ENCODE measurements around the gene FANCE. TPM values are rescaled to one million over a fixed set of nuclear protein-coding genes. Genes with fewer than 3 reads are reported as not detected.

FANCE gene
- polyA plus RNA-seq, 4 donors, result 1.6 to 10.3 (median 3.1) TPM

- FAIRE-seq, result no peak
- H3K27ac ChIP-seq (ENCODE audit: low read depth in 1 of 3, low read length in 2 of 3), result no peak overlapping the region
- H3K36me3 ChIP-seq (ENCODE audit: control insufficient read depth in 3 of 3, insufficient read depth in 2 of 3, low read depth in 1 of 3, low read length in 3 of 3), result peaks cover 3 to 91% (median 5%) of the 10 kb centered on the region in 3 donors
- H3K4me1 ChIP-seq (ENCODE audit: control insufficient read depth in 3 of 3, insufficient read depth in 2 of 3, low read depth in 1 of 3, low read length in 2 of 3), result peaks cover 0 to 9% (median 0%) of the 10 kb centered on the region in 3 donors
- H3K9me3 ChIP-seq (ENCODE audit: control insufficient read depth in 2 of 2, insufficient read depth in 1 of 2, low read depth in 1 of 2, low read length in 1 of 2), result no peaks in the 10 kb centered on the region
- no peaks in the 10 kb centered on the region for H3K27me3 ChIP-seq (ENCODE audit: control insufficient read depth in 3 of 3, insufficient read depth in 3 of 3, low read length in 3 of 3)
- no peak overlapping the region for H3K4me3 ChIP-seq (ENCODE audit: low read depth in 1 of 3, low read length in 3 of 3)
- no peak for DNase-seq
Observed at GRCh38 chr6:35473850-35474130, 21.7 kb downstream of the FANCE start.

- Histone ChIP-seq H3K4me1 (ENCODE audit: control insufficient read depth in 3 of 3, insufficient read depth in 2 of 3, low read depth in 1 of 3, low read length in 2 of 3) (peaks cover 0 to 9% (median 0%) of the 10 kb centered on the region in 3 donors), H3K36me3 (ENCODE audit: control insufficient read depth in 3 of 3, insufficient read depth in 2 of 3, low read depth in 1 of 3, low read length in 3 of 3) (peaks cover 5 to 91% (median 6%) of the 10 kb centered on the region in 3 donors), H3K4me3 (ENCODE audit: low read depth in 1 of 3, low read length in 3 of 3) (no peak overlapping the region), H3K27ac (ENCODE audit: low read depth in 1 of 3, low read length in 2 of 3) (no peak overlapping the region), H3K9me3 (ENCODE audit: control insufficient read depth in 2 of 2, insufficient read depth in 1 of 2, low read depth in 1 of 2, low read length in 1 of 2) (no peaks in the 10 kb centered on the region), H3K27me3 (ENCODE audit: control insufficient read depth in 3 of 3, insufficient read depth in 3 of 3, low read length in 3 of 3) (no peaks in the 10 kb centered on the region)
- FAIRE-seq, result no peak
- DNase-seq, result no peak
- 85 to 87% (median 86%) methylated on average over 12 to 14 of the region's 14 CpGs for WGBS, 3 donors
Observed at GRCh38 chr6:35474131-35474941, 22.2 kb downstream of the FANCE start.

- H3K36me3 ChIP-seq (ENCODE audit: control insufficient read depth in 3 of 3, insufficient read depth in 2 of 3, low read depth in 1 of 3, low read length in 3 of 3), result peaks cover 5 to 91% (median 8%) of the 10 kb centered on the region in 3 donors
- WGBS, 3 donors, result 90 to 92% (median 92%) methylated on average over 20 of the region's 20 CpGs
- no peak for FAIRE-seq
- DNase-seq, result no peak
- H3K27me3 ChIP-seq (ENCODE audit: control insufficient read depth in 3 of 3, insufficient read depth in 3 of 3, low read length in 3 of 3), result no peaks in the 10 kb centered on the region
- H3K9me3 ChIP-seq (ENCODE audit: control insufficient read depth in 2 of 2, insufficient read depth in 1 of 2, low read depth in 1 of 2, low read length in 1 of 2), result no peaks in the 10 kb centered on the region
- H3K4me3 ChIP-seq (ENCODE audit: low read depth in 1 of 3, low read length in 3 of 3), result no peak overlapping the region
- H3K4me1 ChIP-seq (ENCODE audit: control insufficient read depth in 3 of 3, insufficient read depth in 2 of 3, low read depth in 1 of 3, low read length in 2 of 3), result peaks cover 0 to 5% (median 0%) of the 10 kb centered on the region in 3 donors
- H3K27ac ChIP-seq (ENCODE audit: low read depth in 1 of 3, low read length in 2 of 3), result no peak overlapping the region
Observed at GRCh38 chr6:35474942-35475570, 22.9 kb downstream of the FANCE start.

- no peak for DNase-seq
- no peak overlapping the region for H3K27ac ChIP-seq (ENCODE audit: low read depth in 1 of 3, low read length in 2 of 3)
- FAIRE-seq, result no peak
- H3K36me3 ChIP-seq (ENCODE audit: control insufficient read depth in 3 of 3, insufficient read depth in 2 of 3, low read depth in 1 of 3, low read length in 3 of 3), result peaks cover 5 to 91% (median 8%) of the 10 kb centered on the region in 3 donors
- 58 to 86% (median 73%) methylated on average over 4 of the region's 4 CpGs for WGBS, 3 donors
- H3K27me3 ChIP-seq (ENCODE audit: control insufficient read depth in 3 of 3, insufficient read depth in 3 of 3, low read length in 3 of 3), result no peaks in the 10 kb centered on the region
- H3K9me3 ChIP-seq (ENCODE audit: control insufficient read depth in 2 of 2, insufficient read depth in 1 of 2, low read depth in 1 of 2, low read length in 1 of 2), result no peaks in the 10 kb centered on the region
- H3K4me1 ChIP-seq (ENCODE audit: control insufficient read depth in 3 of 3, insufficient read depth in 2 of 3, low read depth in 1 of 3, low read length in 2 of 3), result peaks cover 0 to 2% (median 0%) of the 10 kb centered on the region in 3 donors
- H3K4me3 ChIP-seq (ENCODE audit: low read depth in 1 of 3, low read length in 3 of 3), result no peak overlapping the region
Observed at GRCh38 chr6:35475573-35475972, 23.4 kb downstream of the FANCE start.

- 62 to 77% (median 72%) methylated on average over 14 of the region's 14 CpGs for WGBS, 3 donors
- peaks cover 5 to 92% (median 8%) of the 10 kb centered on the region in 3 donors for H3K36me3 ChIP-seq (ENCODE audit: control insufficient read depth in 3 of 3, insufficient read depth in 2 of 3, low read depth in 1 of 3, low read length in 3 of 3)
- H3K9me3 ChIP-seq (ENCODE audit: control insufficient read depth in 2 of 2, insufficient read depth in 1 of 2, low read depth in 1 of 2, low read length in 1 of 2), result no peaks in the 10 kb centered on the region
- H3K4me3 ChIP-seq (ENCODE audit: low read depth in 1 of 3, low read length in 3 of 3), result no peak overlapping the region
- FAIRE-seq, result no peak
- H3K4me1 ChIP-seq (ENCODE audit: control insufficient read depth in 3 of 3, insufficient read depth in 2 of 3, low read depth in 1 of 3, low read length in 2 of 3), result no peaks in the 10 kb centered on the region
- DNase-seq, result no peak
- H3K27me3 ChIP-seq (ENCODE audit: control insufficient read depth in 3 of 3, insufficient read depth in 3 of 3, low read length in 3 of 3), result no peaks in the 10 kb centered on the region
- H3K27ac ChIP-seq (ENCODE audit: low read depth in 1 of 3, low read length in 2 of 3), result no peak overlapping the region
Observed at GRCh38 chr6:35476004-35476403, 23.9 kb downstream of the FANCE start.

GRCh38 chr6:35477028-35477427 lies 24.9 kb downstream of the FANCE start:
- no peaks in the 10 kb centered on the region for H3K4me1 ChIP-seq (ENCODE audit: control insufficient read depth in 3 of 3, insufficient read depth in 2 of 3, low read depth in 1 of 3, low read length in 2 of 3)
- H3K27me3 ChIP-seq (ENCODE audit: control insufficient read depth in 3 of 3, insufficient read depth in 3 of 3, low read length in 3 of 3), result no peaks in the 10 kb centered on the region
- no peak overlapping the region for H3K4me3 ChIP-seq (ENCODE audit: low read depth in 1 of 3, low read length in 3 of 3)
- 86 to 89% (median 88%) methylated on average over 8 of the region's 8 CpGs for WGBS, 3 donors
- peaks cover 5 to 93% (median 8%) of the 10 kb centered on the region in 3 donors for H3K36me3 ChIP-seq (ENCODE audit: control insufficient read depth in 3 of 3, insufficient read depth in 2 of 3, low read depth in 1 of 3, low read length in 3 of 3)
- no peaks in the 10 kb centered on the region for H3K9me3 ChIP-seq (ENCODE audit: control insufficient read depth in 2 of 2, insufficient read depth in 1 of 2, low read depth in 1 of 2, low read length in 1 of 2)
- FAIRE-seq, result no peak
- no peak for DNase-seq
- no peak overlapping the region for H3K27ac ChIP-seq (ENCODE audit: low read depth in 1 of 3, low read length in 2 of 3)

- Histone ChIP-seq H3K4me1 (ENCODE audit: control insufficient read depth in 3 of 3, insufficient read depth in 2 of 3, low read depth in 1 of 3, low read length in 2 of 3) (no peaks in the 10 kb centered on the region), H3K27me3 (ENCODE audit: control insufficient read depth in 3 of 3, insufficient read depth in 3 of 3, low read length in 3 of 3) (no peaks in the 10 kb centered on the region), H3K4me3 (ENCODE audit: low read depth in 1 of 3, low read length in 3 of 3) (no peak overlapping the region), H3K9me3 (ENCODE audit: control insufficient read depth in 2 of 2, insufficient read depth in 1 of 2, low read depth in 1 of 2, low read length in 1 of 2) (no peaks in the 10 kb centered on the region), H3K36me3 (ENCODE audit: control insufficient read depth in 3 of 3, insufficient read depth in 2 of 3, low read depth in 1 of 3, low read length in 3 of 3) (peaks cover 5 to 95% (median 8%) of the 10 kb centered on the region in 3 donors), H3K27ac (ENCODE audit: low read depth in 1 of 3, low read length in 2 of 3) (no peak overlapping the region)
- no peak for FAIRE-seq
- no peak for DNase-seq
- 89 to 96% (median 92%) methylated on average over 5 of the region's 5 CpGs for WGBS, 3 donors
Observed at GRCh38 chr6:35477551-35478179, 25.5 kb downstream of the FANCE start.

GRCh38 chr6:35478259-35478658 lies 26.1 kb downstream of the FANCE start:
- H3K36me3 ChIP-seq (ENCODE audit: control insufficient read depth in 3 of 3, insufficient read depth in 2 of 3, low read depth in 1 of 3, low read length in 3 of 3), result peaks cover 5 to 95% (median 9%) of the 10 kb centered on the region in 3 donors
- no peak for FAIRE-seq

More at GRCh38 chr6:35478259-35478658, 26.1 kb downstream of the FANCE start:
- Histone ChIP-seq H3K9me3 (ENCODE audit: control insufficient read depth in 2 of 2, insufficient read depth in 1 of 2, low read depth in 1 of 2, low read length in 1 of 2) (no peaks in the 10 kb centered on the region), H3K27me3 (ENCODE audit: control insufficient read depth in 3 of 3, insufficient read depth in 3 of 3, low read length in 3 of 3) (no peaks in the 10 kb centered on the region), H3K4me3 (ENCODE audit: low read depth in 1 of 3, low read length in 3 of 3) (no peak overlapping the region), H3K27ac (ENCODE audit: low read depth in 1 of 3, low read length in 2 of 3) (no peak overlapping the region), H3K4me1 (ENCODE audit: control insufficient read depth in 3 of 3, insufficient read depth in 2 of 3, low read depth in 1 of 3, low read length in 2 of 3) (no peaks in the 10 kb centered on the region)
- WGBS, 3 donors, result 92 to 95% (median 93%) methylated on average over 7 of the region's 7 CpGs
- DNase-seq, result no peak
